ENCODE data around the gene MRAP. TPM values are rescaled to one million over a fixed set of nuclear protein-coding genes. Genes with fewer than 3 reads are reported as not detected.
"Not testable (repeated sequence)": the region's sequence is repeated elsewhere in the genome, so short reads cannot be mapped to it uniquely, and the experiment has no call there.

The MRAP gene
- total and polyA plus RNA-seq, 2 experiments from 2014 or later = not detected

- peak overlapping the region; percentile 12; the same call in 1 of the 2 replicates for H3K4me3 ChIP-seq
- no peaks in the 10 kb centered on the region for H4K20me1 ChIP-seq (ENCODE audit: insufficient read depth)
- WGBS, 2 experiments (ENCODE audit: low coverage in 1 of 2, low lambda C conversion rate in 2 of 2, missing lambda C conversion rate in 2 of 2) = 51% methylated on average over 12 of the region's 12 CpGs
- peak overlapping the region; percentile 58 for H3K4me2 ChIP-seq (ENCODE audit: unreplicated experiment)
- H3K36me3 ChIP-seq (ENCODE audit: low read depth) = no peaks in the 10 kb centered on the region
- H3K27ac ChIP-seq = peak overlapping the region; percentile 9; the same call in 1 of the 2 replicates
- no peaks in the 10 kb centered on the region for H3K27me3 ChIP-seq (replicated peaks; ENCODE audit: insufficient read depth)
- H3K9ac ChIP-seq = peak overlapping the region; percentile 69
- no peaks in the 10 kb centered on the region for H3K9me2 ChIP-seq (ENCODE audit: insufficient read depth)
- H3F3A ChIP-seq (ENCODE audit: insufficient read depth) = peaks cover 20% of the 10 kb centered on the region
- peaks cover 28% of the 10 kb centered on the region for H3K4me1 ChIP-seq (ENCODE audit: insufficient read depth)
- DNase-seq = no peak
- peak overlapping the region; percentile 3; the same call in 1 of the 2 replicates for H2AFZ ChIP-seq
- in situ Hi-C loops (cut with MboI) = no loop called here
- no peaks in the 10 kb centered on the region for H3K9me3 ChIP-seq (ENCODE audit: low read depth)
- TF ChIP-seq EZH2 (IDR thresholded peaks at IDR 0.05; ENCODE audit: insufficient read depth, poor library complexity, severe bottlenecking) (no peak), EZH2phosphoT487 (IDR thresholded peaks at IDR 0.05; ENCODE audit: insufficient read depth, low read depth) (no peak)
- no peaks in the 10 kb centered on the region for H3K79me2 ChIP-seq (ENCODE audit: insufficient read depth)
Measured at GRCh38 chr21:32256251-32256650, 42.4 kb upstream of the MRAP start.

GRCh38 chr21:32256873-32257620, 41.6 kb upstream of the MRAP start:
- peak overlapping the region; percentile 69 for H3K9ac ChIP-seq
- no peaks in the 10 kb centered on the region for H3K79me2 ChIP-seq (ENCODE audit: insufficient read depth)
- H3K27me3 ChIP-seq (replicated peaks; ENCODE audit: insufficient read depth) = no peaks in the 10 kb centered on the region
- H3K4me1 ChIP-seq (ENCODE audit: insufficient read depth) = peaks cover 28% of the 10 kb centered on the region
- in situ Hi-C loops (cut with MboI) = no loop called here
- WGBS, 2 experiments (ENCODE audit: low coverage in 1 of 2, low lambda C conversion rate in 2 of 2, missing lambda C conversion rate in 2 of 2) = 26 to 27% methylated on average over 9 of the region's 9 CpGs
- DNase-seq = peak; percentile 95
- H3K4me2 ChIP-seq (ENCODE audit: unreplicated experiment) = peak overlapping the region; percentile 58
- no peaks in the 10 kb centered on the region for H4K20me1 ChIP-seq (ENCODE audit: insufficient read depth)
- H3F3A ChIP-seq (ENCODE audit: insufficient read depth) = peaks cover 20% of the 10 kb centered on the region
- TF ChIP-seq EZH2phosphoT487 (IDR thresholded peaks at IDR 0.05; ENCODE audit: insufficient read depth, low read depth) = no peak
- no peak for TF ChIP-seq EZH2 (IDR thresholded peaks at IDR 0.05; ENCODE audit: insufficient read depth, poor library complexity, severe bottlenecking)
- no peaks in the 10 kb centered on the region for H3K9me3 ChIP-seq (ENCODE audit: low read depth)
- H3K4me3 ChIP-seq = peak overlapping the region; percentile 12
- H3K36me3 ChIP-seq (ENCODE audit: low read depth) = no peaks in the 10 kb centered on the region
- H3K27ac ChIP-seq = peak overlapping the region; percentile 9; the same call in 1 of the 2 replicates
- H2AFZ ChIP-seq = peak overlapping the region; percentile 3
- no peaks in the 10 kb centered on the region for H3K9me2 ChIP-seq (ENCODE audit: insufficient read depth)

GRCh38 chr21:32257962-32258785, 40.5 kb upstream of the MRAP start:
- H3K4me2 ChIP-seq (ENCODE audit: unreplicated experiment) = peak overlapping the region; percentile 29

GRCh38 chr21:32258786-32259048, 39.9 kb upstream of the MRAP start:
- Histone ChIP-seq H3F3A (ENCODE audit: insufficient read depth) (peaks cover 20% of the 10 kb centered on the region), H3K4me1 (ENCODE audit: insufficient read depth) (peaks cover 22% of the 10 kb centered on the region)
- H3K36me3 ChIP-seq (ENCODE audit: low read depth); DNase-seq; H3K79me2 ChIP-seq (ENCODE audit: insufficient read depth); H3K4me3 ChIP-seq; in situ Hi-C loops (cut with MboI); H3K27me3 ChIP-seq (replicated peaks; ENCODE audit: insufficient read depth); H3K9me2 ChIP-seq (ENCODE audit: insufficient read depth); H4K20me1 ChIP-seq (ENCODE audit: insufficient read depth); H3K4me2 ChIP-seq (ENCODE audit: unreplicated experiment); H3K27ac ChIP-seq; H3K9me3 ChIP-seq (ENCODE audit: low read depth); H2AFZ ChIP-seq; H3K9ac ChIP-seq: not testable (repeated sequence)
- 64 to 78% methylated on average over 5 of the region's 5 CpGs for WGBS, 2 experiments (ENCODE audit: low coverage in 1 of 2, low lambda C conversion rate in 2 of 2, missing lambda C conversion rate in 2 of 2)

More at GRCh38 chr21:32257962-32258785, 40.5 kb upstream of the MRAP start:
- in situ Hi-C loops (cut with MboI) = no loop called here
- TF ChIP-seq EZH2 (IDR thresholded peaks at IDR 0.05; ENCODE audit: insufficient read depth, poor library complexity, severe bottlenecking) (no peak), EZH2phosphoT487 (IDR thresholded peaks at IDR 0.05; ENCODE audit: insufficient read depth, low read depth) (no peak)
- peaks cover 27% of the 10 kb centered on the region for H3K4me1 ChIP-seq (ENCODE audit: insufficient read depth)
- 34 to 40% methylated on average over 16 of the region's 16 CpGs for WGBS, 2 experiments (ENCODE audit: low coverage in 1 of 2, low lambda C conversion rate in 2 of 2, missing lambda C conversion rate in 2 of 2)
- H4K20me1 ChIP-seq (ENCODE audit: insufficient read depth) = no peaks in the 10 kb centered on the region
- H3K36me3 ChIP-seq (ENCODE audit: low read depth) = no peaks in the 10 kb centered on the region
- no peak overlapping the region for H3K27ac ChIP-seq
- H3K9me3 ChIP-seq (ENCODE audit: low read depth) = no peaks in the 10 kb centered on the region
- no peaks in the 10 kb centered on the region for H3K27me3 ChIP-seq (replicated peaks; ENCODE audit: insufficient read depth)
- H2AFZ ChIP-seq = no peak overlapping the region
- peak; percentile 93 for DNase-seq
- peaks cover 20% of the 10 kb centered on the region for H3F3A ChIP-seq (ENCODE audit: insufficient read depth)
- no peak overlapping the region for H3K9ac ChIP-seq
- H3K79me2 ChIP-seq (ENCODE audit: insufficient read depth) = no peaks in the 10 kb centered on the region
- H3K9me2 ChIP-seq (ENCODE audit: insufficient read depth) = no peaks in the 10 kb centered on the region
- H3K4me3 ChIP-seq = peak overlapping the region; percentile 12; the same call in 1 of the 2 replicates

Measured in GM23248 (cell line).